GM21786 (cell line): ENCODE results near the gene TRAF7.

Source experiments
- ATAC-seq: cut with Tn5 transposase; IDR thresholded peaks from one replicate; pipeline ENCODE4 v1.9.1; 2021; ENCODE audit not compliant: unreplicated experiment

The TRAF7 gene

GRCh38 chr16:2213817-2214718, 58.5 kb downstream of the TRAF7 start:
- ATAC-seq = no peak

- ATAC-seq = peak; percentile 84
Observed at GRCh38 chr16:2214719-2214968, 59.1 kb downstream of the TRAF7 start, which contains the start of gene PGP. PGP (minus strand) TSS chr16:2214840; CDS start chr16:2214777, 63 bp downstream.

- ATAC-seq = no peak
Observed at GRCh38 chr16:2216330-2216729, 60.7 kb downstream of the TRAF7 start.

- peak; percentile 92 for ATAC-seq
Observed at GRCh38 chr16:2223221-2223941, 67.8 kb downstream of the TRAF7 start, which contains the start of gene E4F1. E4F1 (plus strand) TSS chr16:2223591; CDS start chr16:2223614, 23 bp downstream.

DNA sequence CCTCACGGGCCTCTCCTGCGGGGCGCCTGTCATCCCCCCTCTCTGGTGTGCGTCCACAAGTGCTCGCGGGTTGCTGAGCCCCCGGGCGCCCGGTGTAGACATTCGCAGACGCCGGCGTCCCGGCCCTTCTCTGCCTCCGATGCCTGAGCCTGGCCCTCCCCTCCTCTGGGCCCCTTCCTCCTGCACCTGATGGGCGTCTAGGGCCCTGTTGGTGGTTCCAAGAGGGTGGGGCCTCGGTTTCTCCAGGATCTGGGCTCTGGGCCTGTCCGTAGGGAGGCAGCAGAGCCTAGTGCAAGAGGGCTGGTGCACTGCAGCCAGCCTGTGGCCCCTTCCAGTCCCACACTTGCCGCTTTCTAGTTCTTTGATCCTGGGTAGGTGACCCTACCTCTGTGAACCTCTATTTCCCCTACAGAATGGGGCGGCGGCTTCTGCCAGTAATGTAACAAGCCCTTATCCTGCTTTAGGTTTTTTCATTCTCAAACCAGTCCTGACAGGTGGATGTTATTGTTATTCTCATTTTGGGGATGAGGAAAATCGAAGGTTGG, 68.4 kb downstream of the TRAF7 start:
- peak; percentile 8 for ATAC-seq

- ATAC-seq = no peak
Observed at GRCh38 chr16:2226245-2226793, 70.7 kb downstream of the TRAF7 start.

- ATAC-seq = no peak
Observed at GRCh38 chr16:2226918-2227317, 71.3 kb downstream of the TRAF7 start.
